ENCODE data around the gene SLC6A3.
"Not testable (repeated sequence)": the region's sequence is repeated elsewhere in the genome, so short reads cannot be mapped to it uniquely, and the experiment has no call there.

The SLC6A3 gene

DNA sequence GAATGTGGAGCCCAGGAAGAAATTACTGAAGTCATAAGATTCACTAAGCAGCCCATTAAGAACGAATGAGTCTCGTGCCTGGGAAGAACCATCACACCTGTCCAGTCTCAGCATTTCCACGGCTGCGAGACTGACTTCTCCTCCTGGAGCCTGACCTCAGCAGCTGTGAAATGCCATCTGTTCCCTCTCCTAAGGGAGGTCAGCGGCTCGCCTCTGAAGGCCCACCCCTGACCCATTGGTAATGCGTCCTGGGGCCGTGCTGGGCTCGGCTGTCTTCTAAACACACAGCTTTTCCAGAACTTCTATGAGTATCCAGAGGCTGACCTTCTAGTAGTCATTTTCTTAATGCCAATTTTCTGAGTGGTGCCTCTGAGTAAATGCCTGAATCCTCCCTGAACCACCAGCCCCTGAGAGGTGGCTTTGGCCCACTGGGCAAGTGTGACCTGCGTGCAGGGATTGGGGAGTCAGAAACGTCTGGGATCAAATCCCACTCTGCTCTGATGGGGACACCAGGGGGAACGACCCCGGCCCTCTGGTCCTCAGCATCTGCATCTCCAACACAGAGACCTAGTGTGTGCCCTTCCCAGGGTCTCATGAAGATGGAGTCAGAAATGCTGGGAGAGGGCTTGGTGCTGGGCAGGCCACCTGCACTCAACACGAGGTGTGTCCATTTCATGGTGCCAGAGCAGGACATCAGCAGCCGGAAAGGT lies 5.7 kb downstream of the SLC6A3 start:
- no peak for DNase-seq

DNA sequence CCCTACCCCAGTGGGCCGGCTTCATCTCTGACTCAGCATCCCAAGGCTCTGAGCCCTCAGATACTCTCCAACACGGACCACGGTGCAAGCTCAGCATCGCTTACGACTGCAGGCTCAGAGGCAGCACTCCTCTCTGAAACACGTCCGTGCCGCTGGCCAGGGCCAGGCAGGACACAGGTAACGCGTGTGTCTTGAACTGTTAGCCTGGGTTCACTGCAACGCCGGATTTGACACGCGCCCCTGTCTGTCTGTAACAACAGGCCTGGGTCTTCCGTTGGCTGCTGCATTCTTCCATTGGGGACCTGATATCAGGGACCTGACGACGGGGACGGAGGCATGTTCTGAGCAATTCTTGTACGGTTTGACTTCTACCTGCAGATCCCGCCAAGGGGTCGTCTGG lies 6.4 kb downstream of the SLC6A3 start:
- no peak for DNase-seq

GRCh38 chr5:1437876-1438559 lies 7.2 kb downstream of the SLC6A3 start:
- no peak for DNase-seq

DNA sequence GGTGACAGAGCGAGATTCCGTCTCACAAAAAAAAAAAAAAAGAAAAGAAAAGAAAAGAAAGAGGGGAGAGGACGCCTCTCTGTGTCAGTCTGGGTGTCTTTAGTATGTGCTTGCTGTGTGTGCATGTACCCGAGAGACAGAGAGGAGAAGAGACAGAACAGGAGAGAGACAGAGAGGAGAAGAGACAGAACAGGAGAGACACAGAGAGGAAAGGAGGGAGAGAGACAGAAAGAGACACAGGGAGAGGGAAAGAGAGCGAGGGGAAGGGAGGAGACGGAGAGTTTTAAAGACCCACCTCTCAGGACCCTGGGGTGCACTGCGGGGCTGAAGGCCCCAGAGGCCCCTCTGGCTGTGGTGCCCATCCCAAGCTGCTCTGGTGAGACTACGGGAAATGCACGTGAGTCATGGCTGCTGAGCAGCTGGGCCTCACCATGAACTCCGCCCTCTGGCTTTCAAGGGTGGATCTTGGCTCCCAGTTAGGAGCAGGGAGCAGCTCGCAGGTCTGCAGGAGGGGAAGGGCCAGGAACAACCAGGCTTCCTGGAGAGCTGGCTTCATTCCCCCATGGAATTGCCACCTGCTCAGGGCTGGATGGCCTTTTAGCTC lies 7.9 kb downstream of the SLC6A3 start:
- peak; percentile 39 for DNase-seq

GRCh38 chr5:1436681-1437080 lies 8.6 kb downstream of the SLC6A3 start:
- no peak for DNase-seq

DNA sequence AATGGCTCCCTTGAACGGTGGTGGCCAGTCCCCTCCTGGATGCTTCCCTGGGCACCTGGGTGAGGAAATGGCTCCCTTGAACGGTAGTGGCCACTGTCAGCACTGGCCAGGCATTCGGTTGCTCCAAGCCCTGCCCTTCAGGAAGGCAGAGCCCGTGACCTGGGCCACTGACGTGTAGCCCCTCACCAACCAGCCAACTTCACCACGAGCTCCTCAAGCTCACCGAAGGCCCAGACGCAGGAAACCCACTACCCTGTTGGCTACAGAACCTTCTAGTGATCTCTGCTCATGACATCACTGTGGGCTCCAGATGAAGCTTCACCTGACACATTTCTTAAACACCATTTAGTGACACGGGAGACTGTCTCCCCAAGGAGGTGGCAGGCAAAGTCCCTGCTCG lies 9.2 kb downstream of the SLC6A3 start:
- DNase-seq, result no peak

DNA sequence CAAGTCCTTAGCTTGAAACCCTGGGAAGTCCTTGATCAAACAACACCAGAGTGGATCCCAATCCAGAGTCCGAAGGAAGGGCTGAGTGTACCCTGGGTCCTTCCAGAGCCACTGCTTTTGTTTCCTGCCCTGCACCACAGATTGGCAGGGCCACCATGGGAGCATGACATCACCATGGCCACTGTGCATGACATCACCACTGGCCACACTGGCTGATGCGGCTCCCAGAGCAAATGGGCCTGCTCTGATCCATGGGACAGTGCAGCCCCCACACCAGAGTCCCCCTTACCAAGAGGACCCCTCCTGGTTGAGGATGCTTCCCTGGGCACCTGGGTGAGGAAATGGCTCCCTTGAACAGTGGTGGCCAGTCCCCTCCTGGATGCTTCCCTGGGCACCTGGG lies 9.9 kb downstream of the SLC6A3 start:
- no peak for DNase-seq

GRCh38 chr5:1432296-1432695 lies 12.9 kb downstream of the SLC6A3 start:
- DNase-seq, result no peak

DNA sequence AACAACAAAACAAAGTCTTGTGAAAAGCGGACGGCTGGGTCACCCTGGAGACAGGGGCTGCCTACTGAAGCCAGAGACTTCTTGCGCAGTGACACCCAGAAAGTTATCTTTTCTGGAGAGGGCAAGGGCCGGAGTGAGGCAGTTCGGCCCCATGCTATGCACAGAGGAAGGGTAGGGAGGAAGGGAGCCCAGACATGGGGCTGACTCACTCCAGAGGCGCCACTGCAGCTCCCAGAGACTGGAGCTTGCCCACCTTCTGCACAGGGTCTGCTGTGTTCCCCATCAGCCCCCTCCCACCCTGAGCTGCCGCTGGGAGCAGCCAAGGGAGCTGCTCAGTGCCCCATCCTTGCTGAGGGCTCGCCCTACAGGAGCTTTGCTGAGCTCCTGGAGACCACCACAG lies 13.3 kb downstream of the SLC6A3 start:
- no peak for DNase-seq

GRCh38 chr5:1431021-1431811 lies 14.0 kb downstream of the SLC6A3 start:
- no peak for DNase-seq

- DNase-seq, result no peak
These were observed 15.0 kb downstream of the SLC6A3 start for GRCh38 chr5:1430121-1430795.

- no peak for DNase-seq
These were observed 15.7 kb downstream of the SLC6A3 start for GRCh38 chr5:1429496-1429895.

- DNase-seq, result no peak
These were observed 16.2 kb downstream of the SLC6A3 start for GRCh38 chr5:1429066-1429465.

DNA sequence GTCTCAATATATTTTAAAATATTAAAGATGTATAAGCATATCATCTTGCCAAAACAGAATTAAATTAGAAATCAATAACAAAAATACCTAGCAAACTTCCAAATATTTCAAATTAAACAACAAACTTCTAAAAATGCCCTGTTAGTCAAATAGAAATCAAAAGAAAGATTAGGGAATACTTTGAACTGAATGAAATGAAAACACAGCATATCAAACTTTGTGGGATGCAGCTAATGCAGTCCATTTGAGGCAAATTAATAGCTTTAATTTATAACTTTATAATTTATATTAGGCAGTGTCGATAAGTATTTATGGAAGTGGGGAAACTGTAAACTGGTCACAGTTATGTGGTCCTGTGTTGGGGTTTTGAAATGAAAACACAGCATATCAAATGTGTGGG lies 17.1 kb downstream of the SLC6A3 start:
- no peak for DNase-seq

DNA sequence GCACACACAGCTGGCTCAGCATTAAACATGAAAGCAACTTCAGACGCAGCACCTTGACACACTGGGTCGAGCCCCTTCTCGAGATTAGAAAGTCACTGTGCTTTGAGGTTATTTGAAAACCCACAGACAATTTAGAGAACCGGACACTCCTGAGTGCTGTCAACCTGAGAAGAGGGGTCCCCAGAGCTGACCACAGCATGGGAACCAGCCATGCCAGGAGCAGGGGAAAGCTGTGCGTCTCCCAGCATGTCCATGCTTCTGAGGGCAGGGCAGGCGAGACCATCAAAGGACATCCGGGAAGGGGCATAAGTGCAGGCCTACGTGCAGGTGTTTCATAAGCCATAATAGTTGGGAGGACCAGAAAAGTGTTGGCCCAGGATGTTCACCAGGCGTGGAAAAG lies 20.5 kb downstream of the SLC6A3 start:
- no peak for DNase-seq

DNA sequence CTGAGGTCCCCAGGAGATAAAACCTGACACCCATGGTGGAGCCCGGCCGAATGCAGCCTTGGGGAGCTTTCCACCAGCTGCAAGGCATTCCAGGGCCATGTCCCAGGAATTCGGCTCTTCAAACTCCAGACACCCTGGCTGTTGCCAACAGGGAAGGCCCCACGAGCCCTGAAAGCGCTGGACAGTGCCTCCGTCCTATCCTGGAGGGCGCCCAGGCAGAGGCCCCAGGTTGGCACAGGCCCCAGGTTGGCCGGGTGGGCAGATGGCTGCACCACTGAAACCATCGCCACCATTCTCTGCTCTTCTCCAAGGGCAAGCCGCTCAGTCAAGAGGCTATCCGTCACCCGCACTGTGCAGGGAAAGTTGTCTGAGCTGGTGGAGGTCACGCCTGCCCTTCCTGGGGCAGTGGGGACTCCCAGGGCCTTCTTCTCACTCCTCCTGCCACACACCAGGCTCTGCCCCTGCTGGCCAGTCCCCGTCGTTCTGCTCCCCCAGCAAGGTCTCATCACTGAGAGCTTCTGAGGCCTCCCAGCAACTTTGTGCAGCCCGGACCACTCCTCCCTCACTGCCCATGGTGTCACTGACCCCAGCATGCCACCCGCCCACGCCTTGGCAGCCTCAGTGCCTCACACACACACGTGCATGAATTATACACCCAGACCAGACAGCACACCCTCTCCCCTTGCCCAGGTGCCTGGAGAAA lies 21.2 kb downstream of the SLC6A3 start:
- no peak for DNase-seq

- not testable (repeated sequence) for DNase-seq
These were observed 22.7 kb downstream of the SLC6A3 start for GRCh38 chr5:1422522-1422921.

GRCh38 chr5:1421521-1422341 lies 23.5 kb downstream of the SLC6A3 start:
- no peak for DNase-seq

DNA sequence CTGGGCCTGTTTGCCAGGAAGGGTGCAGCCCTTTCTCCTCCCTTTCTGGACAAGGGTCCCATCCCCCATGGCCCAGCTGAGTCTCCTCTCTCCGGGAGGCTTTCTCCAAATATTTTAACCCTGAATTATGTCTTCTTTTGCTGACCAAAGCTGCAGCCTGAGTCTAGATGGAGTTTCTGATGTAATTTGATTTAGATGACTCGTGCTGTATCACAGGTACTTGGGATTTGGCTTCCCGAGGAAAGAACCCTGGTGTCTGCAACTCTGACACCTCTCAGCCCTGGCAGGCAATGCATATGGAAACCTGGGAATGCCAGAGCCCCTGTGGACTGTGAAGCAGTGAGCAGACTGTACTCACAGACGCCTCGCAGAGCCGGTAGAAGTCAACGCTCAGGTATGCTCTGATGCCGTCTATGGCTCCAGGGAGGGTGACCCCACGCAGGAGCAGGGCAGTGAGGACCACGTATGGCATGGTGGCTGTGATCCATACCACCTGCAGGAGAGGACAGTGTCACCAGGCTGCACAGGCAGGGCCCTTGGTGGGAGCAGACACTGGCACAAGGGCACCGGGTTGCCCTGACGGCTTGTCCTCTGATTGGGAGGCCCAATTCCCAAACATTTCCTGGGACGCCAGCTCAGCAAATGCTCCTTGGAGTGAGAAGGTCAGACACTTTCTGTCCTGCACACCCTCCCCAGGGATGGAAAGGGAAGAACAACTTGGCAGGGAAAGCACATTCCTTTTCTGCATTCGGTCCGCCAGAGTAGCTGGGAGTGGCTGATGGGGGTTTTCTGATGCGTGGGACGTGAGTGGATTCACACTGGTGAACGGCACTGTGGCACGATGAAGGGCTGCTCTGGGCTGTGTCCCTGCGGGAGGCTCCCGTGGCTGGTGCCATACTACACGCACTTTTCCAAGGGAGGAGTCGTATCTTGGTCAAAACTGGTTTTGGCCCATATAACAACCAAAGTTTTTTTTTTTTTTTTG lies 24.7 kb downstream of the SLC6A3 start:
- DNase-seq, result no peak
